H1 (cell line): Measurements from ENCODE around the gene NAT8L. TPM values are rescaled to one million over a fixed set of nuclear protein-coding genes. Genes with fewer than 3 reads are reported as not detected.

ENCODE experiments used
- MAFK ChIP-seq: IDR thresholded peaks from 2 replicates; pipeline ENCODE4 v1.6.1; 2012; ENCODE audit warnings: low read depth, mild to moderate bottlenecking, improper control_type of control experiment, low read length
- POU5F1 ChIP-seq: IDR thresholded peaks from 2 replicates; pipeline ENCODE4 v1.6.1; 2011; ENCODE audit warnings: low read depth, mild to moderate bottlenecking, low read length, moderate library complexity
- RNF2 ChIP-seq: fragments of 200-900, 300-1000 bp; sonication (generic); IDR thresholded peaks from 2 replicates; pipeline ENCODE4 v1.7.1; 2016; ENCODE audit warnings: borderline replicate concordance, low read depth, mild to moderate bottlenecking, antibody characterized with exemption, low read length; ENCODE audit not compliant: poor library complexity, severe bottlenecking; ENCODE audit errors: missing control alignments
- SRF ChIP-seq: IDR thresholded peaks from 2 replicates; pipeline ENCODE4 v1.6.1; 2011; ENCODE audit warnings: mild to moderate bottlenecking, low read depth, low read length, moderate library complexity
- polyA plus RNA-seq, 7 experiments: library from polyadenylated mRNA; depleted of rRNA in 3 of 7; stranded (reverse) in 5 of 7; unstranded in 2 of 7; fragments of >200 nt in 5 of 7; fragments of 200-250 nt in 2 of 7; gene quantifications; 1 replicate in 5 of 7; 2 replicates in 1 of 7; 4 replicates in 1 of 7; pipeline versions ENCODE4 v1.2.1 to v1.2.3, GENCODE V29; 2011 to 2013; ENCODE audit warnings: missing spikeins in 2 of 7, mixed read lengths in 2 of 7
- total RNA-seq: library from RNA; stranded (reverse); fragmentation: NEBNext Ultra II Directional; extraction: Animal tissue kit (Norgen Biotek cat#: 25700); gene quantifications from 2 replicates; pipeline ENCODE4 v1.2.1, GENCODE V29; 2021

Gene NAT8L
- total and polyA plus RNA-seq, 2 of the 8 experiments (the other 6 are each of a cell fraction or from before 2014, with no cell fraction given) = 10.8 TPM

DNA sequence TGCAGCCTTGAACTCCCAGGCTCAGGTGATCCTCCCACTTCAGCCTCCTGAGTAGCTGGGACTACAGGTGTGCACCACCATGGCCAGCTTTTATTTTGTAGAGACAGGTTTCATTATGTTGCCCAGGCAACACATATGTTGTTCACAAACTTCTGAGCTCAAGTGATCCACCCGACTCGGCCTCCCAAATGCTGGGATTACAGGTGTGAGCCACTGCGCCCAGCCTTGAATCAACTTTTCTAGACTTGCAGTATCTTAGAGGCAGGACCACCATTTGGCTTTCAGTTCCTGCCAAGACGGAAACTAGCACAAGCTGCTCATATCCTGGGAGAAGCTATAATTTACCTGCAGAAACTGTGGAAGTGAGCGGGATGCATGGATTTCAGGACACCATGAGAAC is 19.9 kb downstream of the NAT8L start (continued):
- TF ChIP-seq MAFK = no peak
- no peak for TF ChIP-seq POU5F1
- TF ChIP-seq SRF = no peak
- TF ChIP-seq RNF2 = no peak
